Neutrophil (primary cell): ENCODE data around the gene CLECL1.

Source experiments
- H3K27ac ChIP-seq: fragments of 200-600 bp; sonication (generic); 2 replicates; pipeline ENCODE4 v1.5.1; 2016; ENCODE audit warnings: mild to moderate bottlenecking, moderate library complexity
- H3K27me3 ChIP-seq: fragments of 200-600 bp; sonication (generic); 2 replicates; pipeline ENCODE4 v1.6.0; 2016; ENCODE audit warnings: mild to moderate bottlenecking
- H3K36me3 ChIP-seq: fragments of 200-600 bp; sonication (generic); 2 replicates; pipeline ENCODE4 v1.5.1; 2017
- H3K4me1 ChIP-seq, 2 experiments: fragments of 200-600 bp in 1 of 2; sonication (generic) in 1 of 2; 1 replicate in 1 of 2; 2 replicates in 1 of 2; pipeline versions ENCODE4 v1.5.1 to v1.6.1; 2013 to 2016; ENCODE audit warnings: low read depth in 1 of 2, low read length in 1 of 2, mild to moderate bottlenecking in 1 of 2, moderate library complexity in 1 of 2; ENCODE audit not compliant: control insufficient read depth in 1 of 2, insufficient read depth in 1 of 2
- H3K4me3 ChIP-seq, 2 experiments: fragments of 200-600 bp in 1 of 2; sonication (generic) in 1 of 2; 1 replicate in 1 of 2; 2 replicates in 1 of 2; pipeline ENCODE4 v1.5.1; 2013 to 2016; ENCODE audit warnings: low read depth in 1 of 2, low read length in 1 of 2, mild to moderate bottlenecking in 1 of 2, moderate library complexity in 1 of 2
- H3K9me3 ChIP-seq: fragments of 200-600 bp; sonication (generic); 2 replicates; pipeline ENCODE4 v1.5.1; 2016
- CTCF ChIP-seq: fragments of 200-600 bp; sonication (generic); IDR thresholded peaks from 2 replicates; pipeline ENCODE4 v1.5.1; 2016; ENCODE audit warnings: antibody characterized with exemption

Gene CLECL1

DNA sequence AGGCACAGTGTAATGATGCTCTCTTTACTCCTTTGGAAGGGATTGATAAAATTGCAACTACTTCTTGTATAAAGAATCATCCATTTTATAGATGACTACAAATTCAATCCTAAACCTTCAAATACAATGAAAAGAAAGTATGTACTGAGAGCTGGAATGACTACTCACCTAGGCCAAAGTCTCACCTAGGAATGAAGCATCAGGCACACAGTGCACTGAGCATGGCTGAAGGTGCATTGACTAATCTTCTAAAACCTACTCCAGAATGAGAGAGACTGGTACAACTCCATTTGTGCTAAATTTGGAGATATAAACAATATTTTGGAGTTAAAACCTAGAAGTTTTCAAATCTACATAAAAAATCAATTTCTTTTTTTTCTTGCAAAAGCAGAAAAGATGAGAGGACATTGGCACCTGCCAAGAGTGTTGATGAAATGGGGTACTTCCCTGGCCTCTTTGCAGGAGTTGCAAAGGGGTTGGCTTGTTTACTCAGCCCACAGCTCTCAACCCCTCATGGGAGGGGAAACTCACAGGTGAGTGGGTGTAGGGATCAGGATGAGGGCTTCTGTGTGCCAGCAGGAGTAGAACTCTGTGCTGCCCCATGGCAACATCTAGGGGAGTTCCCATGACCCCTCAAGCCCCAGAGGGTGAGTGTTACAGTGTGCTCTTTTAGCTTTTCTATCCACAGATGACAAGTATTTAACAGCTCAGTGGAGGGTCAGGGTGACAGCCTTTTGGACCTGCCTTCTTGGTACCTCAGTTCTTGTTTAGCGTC is 31.3 kb downstream of the CLECL1 start:
- no peak overlapping the region for H3K4me3 ChIP-seq
- peaks cover 13% of the 10 kb centered on the region for H3K27me3 ChIP-seq
- no peak overlapping the region for H3K27ac ChIP-seq
- H3K9me3 ChIP-seq: no peaks in the 10 kb centered on the region
- H3K4me1 ChIP-seq: peaks cover 25% of the 10 kb centered on the region in 2 experiments
- H3K36me3 ChIP-seq: no peaks in the 10 kb centered on the region
- TF ChIP-seq CTCF: no peak

DNA sequence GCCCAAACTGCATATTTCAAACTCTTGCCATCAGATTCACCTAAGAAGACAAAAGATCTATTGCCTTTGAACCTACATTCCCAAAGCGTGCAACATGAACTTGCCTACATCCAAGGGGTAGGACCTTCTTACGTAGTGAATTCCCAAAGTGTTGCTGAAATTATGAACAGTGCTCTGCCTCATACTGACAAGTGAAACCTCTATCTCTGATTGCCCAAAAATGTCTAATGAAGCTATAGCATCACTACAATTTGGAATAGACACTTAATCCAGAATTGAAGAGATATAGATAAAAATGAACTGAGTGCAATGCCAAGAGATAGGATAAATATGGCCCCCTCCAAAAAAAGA is 32.3 kb downstream of the CLECL1 start:
- no peak overlapping the region for H3K27ac ChIP-seq
- TF ChIP-seq CTCF: no peak

GRCh38 chr12:9699898-9700605 is 32.8 kb downstream of the CLECL1 start:
- no peak for TF ChIP-seq CTCF

More for the DNA sequence above, 32.3 kb downstream of the CLECL1 start:
- Histone ChIP-seq H3K4me3 (no peak overlapping the region), H3K36me3 (peaks cover 1% of the 10 kb centered on the region), H3K27me3 (peaks cover 13% of the 10 kb centered on the region), H3K4me1 (peaks cover 25% of the 10 kb centered on the region in 2 experiments), H3K9me3 (no peaks in the 10 kb centered on the region)

GRCh38 chr12:9699269-9699897 is 33.5 kb downstream of the CLECL1 start:
- Histone ChIP-seq H3K9me3 (no peaks in the 10 kb centered on the region), H3K27me3 (peaks cover 13% of the 10 kb centered on the region), H3K4me1 (peaks cover 25% of the 10 kb centered on the region in 2 experiments), H3K36me3 (peaks cover 13% of the 10 kb centered on the region), H3K4me3 (no peak overlapping the region), H3K27ac (peak overlapping the region; percentile 65)
- TF ChIP-seq CTCF: no peak

More at GRCh38 chr12:9699898-9700605, 32.8 kb downstream of the CLECL1 start:
- H3K36me3 ChIP-seq: peaks cover 7% of the 10 kb centered on the region
- H3K4me3 ChIP-seq: no peak overlapping the region
- peaks cover 13% of the 10 kb centered on the region for H3K27me3 ChIP-seq
- H3K9me3 ChIP-seq: no peaks in the 10 kb centered on the region
- H3K4me1 ChIP-seq: peaks cover 25% of the 10 kb centered on the region in 2 experiments
- H3K27ac ChIP-seq: peak overlapping the region; percentile 26

DNA sequence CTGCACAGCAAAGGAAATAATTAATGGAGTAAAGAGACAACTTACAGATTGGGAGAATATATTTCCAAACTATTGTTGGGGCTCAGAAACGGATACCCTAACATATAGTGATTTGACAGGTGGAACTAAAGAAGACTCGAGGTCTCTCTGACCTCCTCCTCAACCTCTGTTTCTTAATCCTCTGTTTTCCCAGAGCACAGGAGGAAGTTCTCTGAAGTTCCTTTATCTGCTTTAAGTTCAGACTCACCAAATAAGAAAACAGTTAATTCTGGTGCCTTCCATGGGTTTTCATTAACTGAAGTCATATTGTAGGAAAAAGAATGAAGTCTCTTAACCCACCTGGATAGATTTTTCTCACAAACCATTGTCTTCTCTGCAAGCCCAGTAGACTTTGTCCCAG is 34.2 kb downstream of the CLECL1 start:
- H3K9me3 ChIP-seq: no peaks in the 10 kb centered on the region
- peaks cover 13% of the 10 kb centered on the region for H3K27me3 ChIP-seq
- no peak for TF ChIP-seq CTCF
- H3K4me3 ChIP-seq: no peak overlapping the region
- peak overlapping the region; percentile 65 for H3K27ac ChIP-seq
- H3K4me1 ChIP-seq: peaks cover 25 to 28% of the 10 kb centered on the region in 2 experiments
- H3K36me3 ChIP-seq: peaks cover 18% of the 10 kb centered on the region
